ENCODE data around the gene DAP.

- TF ChIP-seq POLR2A (IDR thresholded peaks at IDR 0.05) = no peak
- TF ChIP-seq, protein P1, sequence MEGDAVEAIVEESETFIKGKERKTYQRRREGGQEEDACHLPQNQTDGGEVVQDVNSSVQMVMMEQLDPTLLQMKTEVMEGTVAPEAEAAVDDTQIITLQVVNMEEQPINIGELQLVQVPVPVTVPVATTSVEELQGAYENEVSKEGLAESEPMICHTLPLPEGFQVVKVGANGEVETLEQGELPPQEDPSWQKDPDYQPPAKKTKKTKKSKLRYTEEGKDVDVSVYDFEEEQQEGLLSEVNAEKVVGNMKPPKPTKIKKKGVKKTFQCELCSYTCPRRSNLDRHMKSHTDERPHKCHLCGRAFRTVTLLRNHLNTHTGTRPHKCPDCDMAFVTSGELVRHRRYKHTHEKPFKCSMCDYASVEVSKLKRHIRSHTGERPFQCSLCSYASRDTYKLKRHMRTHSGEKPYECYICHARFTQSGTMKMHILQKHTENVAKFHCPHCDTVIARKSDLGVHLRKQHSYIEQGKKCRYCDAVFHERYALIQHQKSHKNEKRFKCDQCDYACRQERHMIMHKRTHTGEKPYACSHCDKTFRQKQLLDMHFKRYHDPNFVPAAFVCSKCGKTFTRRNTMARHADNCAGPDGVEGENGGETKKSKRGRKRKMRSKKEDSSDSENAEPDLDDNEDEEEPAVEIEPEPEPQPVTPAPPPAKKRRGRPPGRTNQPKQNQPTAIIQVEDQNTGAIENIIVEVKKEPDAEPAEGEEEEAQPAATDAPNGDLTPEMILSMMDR (IDR thresholded peaks at IDR 0.05) = no peak
Observed at GRCh38 chr5:10800852-10801251, 39.8 kb upstream of the DAP start.
